SJSA1 (cell line): Measurements from ENCODE around the gene NLE1. TPM values are rescaled to one million over a fixed set of nuclear protein-coding genes. Genes with fewer than 3 reads are reported as not detected.

Experiments used
- DNase-seq, 2 experiments: peaks; one replicate each; pipeline ENCODE4 v3.0.0-alpha.2; 2015 to 2020; ENCODE audit warnings: low spot score in 2 of 2, low read depth in 1 of 2
- H3K27ac ChIP-seq: fragments of 250-450 bp; sonication (Bioruptor Pico); 2 replicates; pipeline ENCODE4 v1.5.1; 2020; ENCODE audit warnings: mild to moderate bottlenecking, moderate library complexity
- H3K27me3 ChIP-seq: fragments of 250-450 bp; sonication (Bioruptor Pico); replicated peaks from 2 replicates; pipeline ENCODE4 v1.5.1; 2020; ENCODE audit warnings: mild to moderate bottlenecking, moderate library complexity
- H3K36me3 ChIP-seq: fragments of 250-450 bp; sonication (Bioruptor Pico); 2 replicates; pipeline ENCODE4 v1.5.1; 2020; ENCODE audit warnings: mild to moderate bottlenecking
- H3K4me1 ChIP-seq: fragments of 250-450 bp; sonication (Bioruptor Pico); replicated peaks from 2 replicates; pipeline ENCODE4 v1.6.1; 2021; ENCODE audit warnings: mild to moderate bottlenecking
- H3K4me3 ChIP-seq: fragments of 250-450 bp; sonication (Bioruptor Pico); 2 replicates; pipeline ENCODE4 v1.5.1; 2020; ENCODE audit warnings: mild to moderate bottlenecking
- H3K9me3 ChIP-seq: fragments of 250-450 bp; sonication (Bioruptor Pico); replicated peaks from 2 replicates; pipeline ENCODE4 v1.5.1; 2020; ENCODE audit warnings: mild to moderate bottlenecking
- total RNA-seq: library from RNA; depleted of rRNA; stranded (reverse); fragments of >200 nt; shearing (Covaris generic); gene quantifications from 2 replicates; pipeline ENCODE4 v1.2.3, GENCODE V29; 2014

NLE1 gene
- total RNA-seq, 1 experiment from 2014 or later, result 21.3 TPM

GRCh38 chr17:35171834-35172233 is 29.7 kb upstream of the NLE1 start:
- Histone ChIP-seq H3K27ac (no peak overlapping the region), H3K4me3 (no peak overlapping the region), H3K27me3 (no peaks in the 10 kb centered on the region), H3K4me1 (peaks cover 5% of the 10 kb centered on the region; the same call in 1 of the 2 replicates), H3K36me3 (no peaks in the 10 kb centered on the region), H3K9me3 (no peaks in the 10 kb centered on the region)
- DNase-seq, result no peak

- H3K36me3 ChIP-seq, result no peaks in the 10 kb centered on the region
- no peak overlapping the region for H3K27ac ChIP-seq
- no peaks in the 10 kb centered on the region for H3K9me3 ChIP-seq
- H3K4me1 ChIP-seq, result peaks cover 5% of the 10 kb centered on the region; the same call in 1 of the 2 replicates
- H3K27me3 ChIP-seq, result no peaks in the 10 kb centered on the region
- no peak overlapping the region for H3K4me3 ChIP-seq
- peak in 1 of 2 experiments; percentile 30 for DNase-seq
Observed at GRCh38 chr17:35170968-35171771, 29.1 kb upstream of the NLE1 start.

GRCh38 chr17:35169835-35170363 is 27.8 kb upstream of the NLE1 start:
- Histone ChIP-seq H3K9me3 (no peaks in the 10 kb centered on the region), H3K36me3 (no peaks in the 10 kb centered on the region), H3K4me1 (peaks cover 5% of the 10 kb centered on the region; the same call in 1 of the 2 replicates), H3K27ac (no peak overlapping the region), H3K4me3 (no peak overlapping the region), H3K27me3 (no peaks in the 10 kb centered on the region)
- DNase-seq, result no peak

GRCh38 chr17:35167666-35168065 is 25.6 kb upstream of the NLE1 start:
- peaks cover 5% of the 10 kb centered on the region; the same call in 1 of the 2 replicates for H3K4me1 ChIP-seq
- no peak overlapping the region for H3K27ac ChIP-seq
- H3K36me3 ChIP-seq, result no peaks in the 10 kb centered on the region
- no peaks in the 10 kb centered on the region for H3K9me3 ChIP-seq
- no peak overlapping the region for H3K4me3 ChIP-seq
- DNase-seq, result no peak
- H3K27me3 ChIP-seq, result no peaks in the 10 kb centered on the region

GRCh38 chr17:35167046-35167445 is 24.9 kb upstream of the NLE1 start:
- Histone ChIP-seq H3K27ac (no peak overlapping the region), H3K9me3 (no peaks in the 10 kb centered on the region), H3K4me3 (no peak overlapping the region), H3K27me3 (no peaks in the 10 kb centered on the region), H3K4me1 (peaks cover 5% of the 10 kb centered on the region; the same call in 1 of the 2 replicates), H3K36me3 (no peaks in the 10 kb centered on the region)
- no peak for DNase-seq

- no peaks in the 10 kb centered on the region; the same call in 1 of the 2 replicates for H3K4me1 ChIP-seq
- no peaks in the 10 kb centered on the region for H3K36me3 ChIP-seq
- H3K27ac ChIP-seq, result no peak overlapping the region
- DNase-seq, result no peak
- no peak overlapping the region for H3K4me3 ChIP-seq
- no peaks in the 10 kb centered on the region for H3K9me3 ChIP-seq
- no peaks in the 10 kb centered on the region for H3K27me3 ChIP-seq
Observed at GRCh38 chr17:35166526-35166925, 24.4 kb upstream of the NLE1 start.

- H3K36me3 ChIP-seq, result no peaks in the 10 kb centered on the region
- no peak overlapping the region for H3K27ac ChIP-seq
- H3K9me3 ChIP-seq, result no peaks in the 10 kb centered on the region; the same call in 1 of the 2 replicates
- H3K4me3 ChIP-seq, result no peak overlapping the region
- no peak for DNase-seq
- no peaks in the 10 kb centered on the region for H3K4me1 ChIP-seq
- H3K27me3 ChIP-seq, result no peaks in the 10 kb centered on the region
Observed at GRCh38 chr17:35164716-35165115, 22.6 kb upstream of the NLE1 start.

- H3K36me3 ChIP-seq, result no peaks in the 10 kb centered on the region
- DNase-seq, result no peak
- H3K9me3 ChIP-seq, result no peaks in the 10 kb centered on the region; the same call in 1 of the 2 replicates
- no peak overlapping the region for H3K4me3 ChIP-seq
- no peaks in the 10 kb centered on the region for H3K4me1 ChIP-seq
- H3K27me3 ChIP-seq, result no peaks in the 10 kb centered on the region
- H3K27ac ChIP-seq, result no peak overlapping the region
Observed at GRCh38 chr17:35163886-35164285, 21.8 kb upstream of the NLE1 start.

- no peak overlapping the region for H3K27ac ChIP-seq
- no peaks in the 10 kb centered on the region for H3K27me3 ChIP-seq
- H3K36me3 ChIP-seq, result no peaks in the 10 kb centered on the region
- no peaks in the 10 kb centered on the region; the same call in 1 of the 2 replicates for H3K9me3 ChIP-seq
- H3K4me3 ChIP-seq, result no peak overlapping the region
- H3K4me1 ChIP-seq, result no peaks in the 10 kb centered on the region
- DNase-seq, result no peak
Observed at GRCh38 chr17:35162755-35163154, 20.7 kb upstream of the NLE1 start.

- Histone ChIP-seq H3K4me1 (no peaks in the 10 kb centered on the region), H3K36me3 (no peaks in the 10 kb centered on the region), H3K27ac (no peak overlapping the region), H3K27me3 (no peaks in the 10 kb centered on the region), H3K9me3 (no peaks in the 10 kb centered on the region; the same call in 1 of the 2 replicates), H3K4me3 (no peak overlapping the region)
- no peak for DNase-seq
Observed at GRCh38 chr17:35161281-35161761, 19.2 kb upstream of the NLE1 start.

- no peaks in the 10 kb centered on the region; the same call in 1 of the 2 replicates for H3K9me3 ChIP-seq
Observed at GRCh38 chr17:35160354-35161201, 18.5 kb upstream of the NLE1 start.

GRCh38 chr17:35159940-35160339 is 17.8 kb upstream of the NLE1 start:
- DNase-seq, result no peak
- Histone ChIP-seq H3K27ac (no peak overlapping the region), H3K9me3 (no peaks in the 10 kb centered on the region; the same call in 1 of the 2 replicates), H3K36me3 (no peaks in the 10 kb centered on the region), H3K4me3 (no peak overlapping the region), H3K27me3 (no peaks in the 10 kb centered on the region), H3K4me1 (no peaks in the 10 kb centered on the region)

More at GRCh38 chr17:35160354-35161201, 18.5 kb upstream of the NLE1 start:
- Histone ChIP-seq H3K4me1 (no peaks in the 10 kb centered on the region), H3K27ac (no peak overlapping the region), H3K36me3 (no peaks in the 10 kb centered on the region), H3K27me3 (no peaks in the 10 kb centered on the region), H3K4me3 (no peak overlapping the region)
- DNase-seq, result no peak

- H3K4me1 ChIP-seq, result no peaks in the 10 kb centered on the region
- H3K27ac ChIP-seq, result no peak overlapping the region
- no peaks in the 10 kb centered on the region for H3K36me3 ChIP-seq
- H3K4me3 ChIP-seq, result no peak overlapping the region
- no peak for DNase-seq
- H3K9me3 ChIP-seq, result no peaks in the 10 kb centered on the region
- H3K27me3 ChIP-seq, result peaks cover 4% of the 10 kb centered on the region; the same call in 1 of the 2 replicates
Observed at GRCh38 chr17:35155246-35155645, 13.1 kb upstream of the NLE1 start.
